K562 (cell line): ENCODE results near the gene ANKS4B. TPM values are rescaled to one million over a fixed set of nuclear protein-coding genes. Genes with fewer than 3 reads are reported as not detected.
A peak's percentile ranks its signal among the peaks of the same experiment; 100 is the strongest.

Source experiments
- ATAC-seq: fragments of 200-7000 bp; cut with Tn5 transposase; 3 replicates; pipeline ENCODE4 v1.9.1; 2020; ENCODE audit warnings: moderate library complexity
- BruUV-seq: library from RNA; stranded (reverse); fragments of 400-500 nt; replicated peaks from 2 replicates; lab custom pipeline; 2021; lab: Mats Ljungman, UMichigan
- CTCF ChIA-PET: fragments of 300-600 bp; formaldehyde crosslinking; extraction: SDS; loops from one replicate; lab custom pipeline; 2021; ENCODE audit warnings: low intra/inter-chr PET ratio; lab: Yijun Ruan, JAX
- POLR2A ChIA-PET: fragments of 300-600, 350-650 bp; sonication (Branson Sonifier 250); formaldehyde crosslinking; extraction: SDS; loops from one replicate; lab custom pipeline; 2021; ENCODE audit warnings: antibody characterized with exemption, inconsistent platforms; lab: Yijun Ruan, JAX
- DNase-seq, 4 experiments: peaks; one replicate each; pipeline versions ENCODE4 v3.0.0 to v3.0.0-alpha.2; 2011 to 2018; ENCODE audit warnings: low spot score in 3 of 4, mixed read lengths in 3 of 4; ENCODE audit errors: extremely low read depth in 1 of 4
- FAIRE-seq: peaks from 2 replicates; lab custom pipeline; 2011; peaks lifted over from hg19 to GRCh38; lab: Jason Lieb, UNC
- H2AFZ ChIP-seq: 2 replicates; pipeline ENCODE4 v1.6.0; 2011; ENCODE audit warnings: low read depth, low read length, control low read depth, inconsistent platforms
- H3K27ac ChIP-seq: fragments of 200-600 bp; 3 replicates; pipeline ENCODE4 v1.8.0; 2011; ENCODE audit warnings: low read depth, mild to moderate bottlenecking, control low read depth, inconsistent platforms, low read length, moderate library complexity, mixed read lengths; ENCODE audit errors: extremely low read depth
- H3K27me3 ChIP-seq, 2 experiments: fragments of 300-600 bp in 1 of 2; 2 replicates in 1 of 2; 3 replicates in 1 of 2; pipeline versions ENCODE4 v1.6.0 to v1.8.0; 2011; ENCODE audit warnings: inconsistent platforms in 2 of 2, low read length in 2 of 2, mild to moderate bottlenecking in 1 of 2, mixed read lengths in 1 of 2, moderate library complexity in 1 of 2; ENCODE audit not compliant: control insufficient read depth in 2 of 2, insufficient read depth in 2 of 2
- H3K36me3 ChIP-seq: fragments of 300-600 bp; 3 replicates; pipeline ENCODE4 v1.8.0; 2011; ENCODE audit warnings: mild to moderate bottlenecking, low read length, inconsistent platforms; ENCODE audit not compliant: control insufficient read depth, insufficient read depth
- H3K4me1 ChIP-seq, 2 experiments: fragments of 200-600 bp in 1 of 2; replicated peaks in 1 of 2; 2 replicates in 1 of 2; 3 replicates in 1 of 2; pipeline versions ENCODE4 v1.5.1 to v1.8.0; 2011; ENCODE audit warnings: inconsistent platforms in 2 of 2, low read length in 2 of 2, mild to moderate bottlenecking in 1 of 2, mixed read lengths in 1 of 2, moderate library complexity in 1 of 2; ENCODE audit not compliant: control insufficient read depth in 2 of 2, insufficient read depth in 2 of 2
- H3K4me2 ChIP-seq: 2 replicates; pipeline ENCODE4 v1.6.1; 2011; ENCODE audit warnings: low read length, control low read depth, inconsistent platforms, mixed read lengths; ENCODE audit not compliant: insufficient read depth
- H3K4me3 ChIP-seq: fragments of 200-600 bp; sonication (generic), shearing (Covaris generic); 2 replicates; pipeline ENCODE4 v1.5.1; 2016; ENCODE audit warnings: control low read depth, inconsistent platforms
- H3K79me2 ChIP-seq: fragments of 200-600 bp; 3 replicates; pipeline ENCODE4 v1.8.0; 2011; ENCODE audit warnings: low read length, inconsistent platforms; ENCODE audit not compliant: control insufficient read depth, insufficient read depth
- H3K9ac ChIP-seq, 2 experiments: 2 replicates each; pipeline versions ENCODE4 v1.6.0 to v1.6.1; 2011; ENCODE audit warnings: low read depth in 2 of 2, low read length in 2 of 2, control low read depth in 1 of 2, inconsistent platforms in 1 of 2, mild to moderate bottlenecking in 1 of 2, mixed read lengths in 1 of 2; ENCODE audit not compliant: insufficient read depth in 1 of 2
- H3K9me1 ChIP-seq: one replicate; pipeline ENCODE4 v1.6.0; 2011; ENCODE audit warnings: inconsistent platforms, mild to moderate bottlenecking, low read length, moderate library complexity; ENCODE audit not compliant: control insufficient read depth, insufficient read depth
- H3K9me3 ChIP-seq: replicated peaks from 2 replicates; pipeline ENCODE4 v1.5.1; 2011; ENCODE audit warnings: low read depth, low read length, inconsistent platforms; ENCODE audit not compliant: control insufficient read depth, insufficient read depth
- H4K20me1 ChIP-seq: replicated peaks from 2 replicates; pipeline ENCODE4 v1.6.1; 2011; ENCODE audit warnings: low read length, inconsistent platforms, mixed read lengths; ENCODE audit not compliant: control insufficient read depth, insufficient read depth
- ARID1B ChIP-seq: fragments of 450-650 bp; IDR thresholded peaks from 2 replicates; pipeline ENCODE4 v1.6.1; 2016; ENCODE audit warnings: antibody characterized with exemption, mild to moderate bottlenecking, inconsistent platforms
- HDAC1 ChIP-seq, 2 experiments: fragments of 450-650 bp; IDR thresholded peaks; 2 replicates each; pipeline ENCODE4 v1.6.1; 2016 to 2017; ENCODE audit warnings: inconsistent platforms in 1 of 2, mild to moderate bottlenecking in 1 of 2, moderate library complexity in 1 of 2
- SMARCA5 ChIP-seq: fragments of 450-650 bp; IDR thresholded peaks from 2 replicates; pipeline ENCODE4 v1.6.1; 2016
- TCF3 ChIP-seq: sonication (generic); formaldehyde crosslinking; IDR thresholded peaks from 2 replicates; pipeline ENCODE4 v1.4.0; 2020; ENCODE audit warnings: mild to moderate bottlenecking, missing genetic modification reagents
- TEAD2 ChIP-seq: fragments of 450-650 bp; IDR thresholded peaks from 2 replicates; pipeline ENCODE4 v1.6.1; 2016; ENCODE audit warnings: missing genetic modification characterization, control low read depth, missing compliant biosample characterization
- TEAD4 ChIP-seq, 2 experiments: sonication (generic) in 1 of 2; formaldehyde crosslinking in 1 of 2; IDR thresholded peaks; 2 replicates each; pipeline versions ENCODE4 v1.6.1 to v1.8.0; 2012 to 2022; ENCODE audit warnings: borderline replicate concordance in 1 of 2, inconsistent platforms in 1 of 2, low read length in 1 of 2, mild to moderate bottlenecking in 1 of 2, missing genetic modification reagents in 1 of 2
- ZNF311 ChIP-seq: fragments of 250-450 bp; sonication (Bioruptor Pico); IDR thresholded peaks from 2 replicates; pipeline ENCODE4 v1.4.0; 2020; ENCODE audit warnings: mild to moderate bottlenecking, moderate library complexity
- WGBS: fragments of 100-300 bp; shearing (Covaris generic); methylation state at CpG from one replicate; pipeline ENCODE4 v1.1.6; 2016; ENCODE audit warnings: low coverage, mixed read lengths; ENCODE audit not compliant: insufficient coverage; ENCODE audit errors: missing lambda C conversion rate; 5-methylcytosine and 5-hydroxymethylcytosine counted together
- in situ Hi-C: fragments of 300-500 bp; cut with MboI; formaldehyde crosslinking; loops from 4 replicates; pipeline ENCODE4 v1.15.0; 2018; ENCODE audit warnings: inconsistent platforms, mixed read lengths
- intact Hi-C: fragments of 100-400 bp; cut with micrococcal nuclease; formaldehyde crosslinking; loops from 2 replicates; pipeline ENCODE4 v1.14.2; 2022
- polyA plus RNA-seq, 8 experiments: library from polyadenylated mRNA; depleted of rRNA in 4 of 8; stranded (reverse) in 5 of 8; unstranded in 3 of 8; fragments of >200 nt; fragmentation: Nextera tagmentation in 2 of 8; fragmentation: Illumina TruSeq in 1 of 8; extraction: Ambion mirVana in 2 of 8; extraction: Trizol in 1 of 8; gene quantifications; 2 replicates each; pipeline versions ENCODE4 v1.2.1 to v1.2.3, GENCODE V29; 2011 to 2014; ENCODE audit warnings: inconsistent platforms in 1 of 8, missing spikeins in 1 of 8
- total RNA-seq, 7 experiments: library from RNA; depleted of rRNA in 6 of 7; stranded (reverse); fragments of >200 nt in 6 of 7; fragmentation: Illumina TruSeq in 2 of 7; extraction: Trizol in 2 of 7; gene quantifications; 2 replicates each; pipeline versions ENCODE4 v1.2.1 to v1.2.3, GENCODE V29; 2011 to 2021; ENCODE audit warnings: low replicate concordance in 1 of 7
- TF ChIP-seq, protein P1 (sequence below): fragments of 450-650 bp; IDR thresholded peaks from 2 replicates; pipeline ENCODE4 v1.6.1; 2016; ENCODE audit warnings: mild to moderate bottlenecking
- TF ChIP-seq, protein P2 (sequence below): fragments of 250-450 bp; sonication (Bioruptor Pico); IDR thresholded peaks from 2 replicates; pipeline ENCODE4 v1.8.0; 2022; ENCODE audit warnings: inconsistent platforms, mild to moderate bottlenecking, moderate library complexity, borderline replicate concordance

The ANKS4B gene
- total and polyA plus RNA-seq, 9 of the 15 experiments (the other 6 are each of a cell fraction or from before 2014, with no cell fraction given) = not detected

DNA sequence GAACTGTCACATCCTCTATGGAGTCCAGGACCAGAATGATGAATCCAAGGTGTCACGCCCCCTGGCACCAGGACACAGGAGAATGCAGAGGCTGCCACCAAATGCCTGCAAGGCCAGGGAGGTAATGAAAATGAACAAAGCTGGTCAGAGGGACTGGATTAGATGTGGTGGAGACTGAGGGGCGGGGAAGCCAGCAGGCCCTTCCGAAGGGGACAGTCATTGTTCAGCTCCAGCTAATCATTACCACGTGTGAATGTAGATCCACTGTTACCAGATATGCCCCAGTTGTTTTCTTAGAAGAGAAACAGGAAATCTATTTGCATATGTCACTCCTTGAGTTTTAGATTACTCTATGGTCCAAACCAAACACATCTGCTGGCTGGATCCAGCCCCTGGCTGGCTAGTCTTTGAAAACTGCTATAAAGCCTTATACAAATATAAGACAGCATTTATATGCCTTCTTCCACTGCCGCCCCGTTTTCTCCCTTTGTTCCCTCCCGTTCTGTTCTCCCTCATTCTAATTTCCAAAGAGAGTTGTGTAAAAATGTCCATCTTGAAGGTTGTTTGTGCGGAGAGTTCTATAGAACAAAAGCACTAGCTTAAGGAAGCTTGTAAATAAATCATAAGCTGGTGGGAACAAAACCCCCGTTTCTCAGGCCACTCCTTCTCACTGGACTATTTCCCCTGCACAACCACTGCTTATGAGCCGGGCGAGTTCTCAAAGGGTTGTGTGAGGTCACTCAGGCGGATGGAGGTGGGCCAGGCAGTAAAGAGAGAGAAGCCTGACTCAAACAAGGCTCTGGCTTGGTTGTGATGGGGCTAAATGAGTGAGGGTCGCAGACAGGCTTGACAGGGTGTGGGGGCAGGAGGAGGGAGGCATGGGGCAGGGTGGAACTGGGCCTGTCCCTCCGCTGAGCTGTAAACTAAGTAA, 30.4 kb downstream of the ANKS4B start:
- in situ Hi-C loops = no loop called here
- Histone ChIP-seq H3K4me2 (peak overlapping the region; percentile 58), H3K36me3 (no peaks in the 10 kb centered on the region), H3K4me1 (peaks cover 29% of the 10 kb centered on the region in 2 experiments), H3K9me3 (no peaks in the 10 kb centered on the region), H3K79me2 (no peaks in the 10 kb centered on the region), H3K9me1 (no peaks in the 10 kb centered on the region), H3K9ac (peak overlapping the region; percentile 23 to 74; a peak in 2 of 4 replicates), H4K20me1 (no peaks in the 10 kb centered on the region), H2AFZ (peak overlapping the region; percentile 82), H3K27ac (peak overlapping the region; percentile 49), H3K4me3 (no peak overlapping the region), H3K27me3 (no peaks in the 10 kb centered on the region)
- 42% methylated on average over 14 of the region's 14 CpGs for WGBS
- no TSS peak for BruUV-seq
- CTCF ChIA-PET = no interaction called here
- FAIRE-seq (peak; percentile 82), ATAC-seq (peak; percentile 29), DNase-seq (peak in 2 of 4 experiments; percentile 50 to 60)
- POLR2A ChIA-PET = interaction anchor here (1.0 to 1.4 kb wide), 3 partner anchors 10 to 33 kb away, joined by 3 to 5 read pairs (median 4); partner anchors contain the start of gene CRYM
- intact Hi-C loops = no loop called here
- TF ChIP-seq HDAC1 (IDR thresholded peaks at IDR 0.05) = peak in 1 of 2 experiments; percentile 31; a peak in 1 of 4 replicates
- TF ChIP-seq TCF3 (CRISPR knock-in tag) = 0 out of 2 replicates have a peak, but pooled peaks have one; percentile 6
- no peak for TF ChIP-seq SMARCA5
- TF ChIP-seq TEAD4 (IDR thresholded peaks at IDR 0.05; ENCODE audit: low read length) = peak; percentile 40; the same call in 1 of the 2 replicates
- no peak for TF ChIP-seq TEAD4 (CRISPR knock-in tag; IDR thresholded peaks at IDR 0.05; ENCODE audit: borderline replicate concordance)
- TF ChIP-seq, protein P1, sequence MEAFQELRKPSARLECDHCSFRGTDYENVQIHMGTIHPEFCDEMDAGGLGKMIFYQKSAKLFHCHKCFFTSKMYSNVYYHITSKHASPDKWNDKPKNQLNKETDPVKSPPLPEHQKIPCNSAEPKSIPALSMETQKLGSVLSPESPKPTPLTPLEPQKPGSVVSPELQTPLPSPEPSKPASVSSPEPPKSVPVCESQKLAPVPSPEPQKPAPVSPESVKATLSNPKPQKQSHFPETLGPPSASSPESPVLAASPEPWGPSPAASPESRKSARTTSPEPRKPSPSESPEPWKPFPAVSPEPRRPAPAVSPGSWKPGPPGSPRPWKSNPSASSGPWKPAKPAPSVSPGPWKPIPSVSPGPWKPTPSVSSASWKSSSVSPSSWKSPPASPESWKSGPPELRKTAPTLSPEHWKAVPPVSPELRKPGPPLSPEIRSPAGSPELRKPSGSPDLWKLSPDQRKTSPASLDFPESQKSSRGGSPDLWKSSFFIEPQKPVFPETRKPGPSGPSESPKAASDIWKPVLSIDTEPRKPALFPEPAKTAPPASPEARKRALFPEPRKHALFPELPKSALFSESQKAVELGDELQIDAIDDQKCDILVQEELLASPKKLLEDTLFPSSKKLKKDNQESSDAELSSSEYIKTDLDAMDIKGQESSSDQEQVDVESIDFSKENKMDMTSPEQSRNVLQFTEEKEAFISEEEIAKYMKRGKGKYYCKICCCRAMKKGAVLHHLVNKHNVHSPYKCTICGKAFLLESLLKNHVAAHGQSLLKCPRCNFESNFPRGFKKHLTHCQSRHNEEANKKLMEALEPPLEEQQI = no peak
- TF ChIP-seq, protein P2, sequence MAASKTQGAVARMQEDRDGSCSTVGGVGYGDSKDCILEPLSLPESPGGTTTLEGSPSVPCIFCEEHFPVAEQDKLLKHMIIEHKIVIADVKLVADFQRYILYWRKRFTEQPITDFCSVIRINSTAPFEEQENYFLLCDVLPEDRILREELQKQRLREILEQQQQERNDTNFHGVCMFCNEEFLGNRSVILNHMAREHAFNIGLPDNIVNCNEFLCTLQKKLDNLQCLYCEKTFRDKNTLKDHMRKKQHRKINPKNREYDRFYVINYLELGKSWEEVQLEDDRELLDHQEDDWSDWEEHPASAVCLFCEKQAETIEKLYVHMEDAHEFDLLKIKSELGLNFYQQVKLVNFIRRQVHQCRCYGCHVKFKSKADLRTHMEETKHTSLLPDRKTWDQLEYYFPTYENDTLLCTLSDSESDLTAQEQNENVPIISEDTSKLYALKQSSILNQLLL (CRISPR knock-in tag) = no peak
- no peak for TF ChIP-seq TEAD2 (tag)
- no peak for TF ChIP-seq ZNF311
- 0 out of 2 replicates have a peak, but pooled peaks have one; percentile 26 for TF ChIP-seq ARID1B
